GM23338 (cell line): ENCODE measurements around the gene ZBTB40. TPM values are rescaled to one million over a fixed set of nuclear protein-coding genes. Genes with fewer than 3 reads are reported as not detected.

ENCODE experiments used
- ATAC-seq: fragments of 200-7000 bp; cut with Tn5 transposase; 3 replicates; pipeline ENCODE4 v1.9.1; 2020
- DNase-seq: peaks from one replicate; pipeline ENCODE4 v3.0.0-alpha.2; 2015; ENCODE audit warnings: low spot score
- H2AFZ ChIP-seq: fragments of 200-600 bp; sonication (generic); 2 replicates; pipeline ENCODE4 v1.8.0; 2016; ENCODE audit warnings: antibody characterized with exemption, mild to moderate bottlenecking, moderate library complexity
- H3F3A ChIP-seq: fragments of 200-600 bp; sonication (generic); replicated peaks from 2 replicates; pipeline ENCODE4 v1.8.0; 2017; ENCODE audit warnings: antibody characterized with exemption, mixed run types, low read depth
- H3K27ac ChIP-seq: fragments of 200-600 bp; sonication (generic); 2 replicates; pipeline ENCODE4 v1.6.1; 2016; ENCODE audit warnings: low read depth
- H3K27me3 ChIP-seq: fragments of 200-600 bp; sonication (generic); 2 replicates; pipeline ENCODE4 v1.8.0; 2016; ENCODE audit warnings: mild to moderate bottlenecking, mixed run types, moderate library complexity; ENCODE audit not compliant: insufficient read depth
- H3K36me3 ChIP-seq: fragments of 200-600 bp; sonication (generic); 2 replicates; pipeline ENCODE4 v1.8.0; 2016; ENCODE audit warnings: mild to moderate bottlenecking; ENCODE audit not compliant: insufficient read depth
- H3K4me1 ChIP-seq: fragments of 200-600 bp; sonication (generic); 2 replicates; pipeline ENCODE4 v1.8.0; 2016; ENCODE audit warnings: mild to moderate bottlenecking, moderate library complexity; ENCODE audit not compliant: insufficient read depth
- H3K4me2 ChIP-seq: fragments of 200-600 bp; sonication (generic); 2 replicates; pipeline ENCODE4 v1.7.1; 2017; ENCODE audit warnings: mixed run types
- H3K4me3 ChIP-seq: fragments of 200-600 bp; sonication (generic); 2 replicates; pipeline ENCODE4 v1.6.1; 2016; ENCODE audit warnings: mixed run types
- H3K79me2 ChIP-seq: fragments of 200-600 bp; sonication (generic); replicated peaks from 2 replicates; pipeline ENCODE4 v1.8.0; 2017; ENCODE audit warnings: mild to moderate bottlenecking; ENCODE audit not compliant: insufficient read depth
- H3K9me2 ChIP-seq: fragments of 200-600 bp; sonication (generic); 2 replicates; pipeline ENCODE4 v1.8.0; 2017; ENCODE audit not compliant: insufficient read depth
- H4K20me1 ChIP-seq: fragments of 200-600 bp; sonication (generic); replicated peaks from 2 replicates; pipeline ENCODE4 v1.8.0; 2017; ENCODE audit warnings: mild to moderate bottlenecking; ENCODE audit not compliant: insufficient read depth
- H3K27ac Mint-ChIP-seq: 2 replicates; pipeline ENCODE4 v1.8.0; 2020; ENCODE audit warnings: inconsistent platforms, mild to moderate bottlenecking, moderate library complexity, mixed read lengths
- H3K27me3 Mint-ChIP-seq: 3 replicates; pipeline ENCODE4 v1.8.0; 2022; ENCODE audit warnings: low read depth, mild to moderate bottlenecking, moderate library complexity, mixed read lengths, inconsistent platforms; ENCODE audit not compliant: insufficient read depth, poor library complexity
- H3K36me3 Mint-ChIP-seq: 3 replicates; pipeline ENCODE4 v1.8.0; 2021; ENCODE audit warnings: low read depth, mild to moderate bottlenecking, inconsistent platforms, moderate library complexity, mixed read lengths
- H3K4me1 Mint-ChIP-seq: 3 replicates; pipeline ENCODE4 v1.8.0; 2020; ENCODE audit warnings: mild to moderate bottlenecking, inconsistent platforms, mixed read lengths
- H3K4me3 Mint-ChIP-seq: 3 replicates; pipeline ENCODE4 v1.8.0; 2021; ENCODE audit warnings: moderate library complexity, mild to moderate bottlenecking, inconsistent platforms, mixed read lengths
- H3K9me3 Mint-ChIP-seq: 3 replicates; pipeline ENCODE4 v1.8.0; 2020; ENCODE audit warnings: moderate library complexity, mild to moderate bottlenecking, inconsistent platforms, mixed read lengths
- CREB1 ChIP-seq: fragments of 250-450 bp; sonication (Bioruptor Pico); IDR thresholded peaks from 2 replicates; pipeline ENCODE4 v1.5.0; 2020; ENCODE audit warnings: low read depth, mild to moderate bottlenecking, moderate library complexity
- EZH2 ChIP-seq: fragments of 200-600 bp; sonication (generic); IDR thresholded peaks from one replicate; pipeline ENCODE4 v1.8.0; 2017; ENCODE audit warnings: antibody characterized with exemption, mild to moderate bottlenecking, low read depth; ENCODE audit not compliant: unreplicated experiment
- EZH2phosphoT487 ChIP-seq: fragments of 200-600 bp; sonication (generic); IDR thresholded peaks from one replicate; pipeline ENCODE4 v1.8.1; 2018; ENCODE audit warnings: antibody characterized with exemption; ENCODE audit not compliant: unreplicated experiment
- JUNB ChIP-seq: IDR thresholded peaks from one replicate; pipeline ENCODE4 v1.6.1; 2016; ENCODE audit warnings: antibody characterized with exemption; ENCODE audit not compliant: unreplicated experiment
- NANOG ChIP-seq: IDR thresholded peaks from 2 replicates; pipeline ENCODE4 v1.6.1; 2016; ENCODE audit warnings: antibody characterized with exemption, borderline replicate concordance
- POLR2AphosphoS5 ChIP-seq: IDR thresholded peaks from 2 replicates; pipeline ENCODE4 v1.6.1; 2016; ENCODE audit warnings: antibody characterized with exemption, low read depth
- STAT1 ChIP-seq: IDR thresholded peaks from one replicate; pipeline ENCODE4 v1.6.1; 2016; ENCODE audit warnings: antibody characterized with exemption; ENCODE audit not compliant: unreplicated experiment
- ZNF331 ChIP-seq: fragments of 250-450 bp; sonication (Bioruptor Pico); IDR thresholded peaks from 2 replicates; pipeline ENCODE4 v1.5.0; 2020; ENCODE audit warnings: low read depth, mild to moderate bottlenecking, moderate library complexity
- ZNF462 ChIP-seq: fragments of 250-450 bp; sonication (Bioruptor Pico); IDR thresholded peaks from 2 replicates; pipeline ENCODE4 v1.5.0; 2020; ENCODE audit warnings: mild to moderate bottlenecking, moderate library complexity
- polyA plus RNA-seq: library from polyadenylated mRNA; unstranded; fragments of >200 nt; fragmentation: Nextera tagmentation; extraction: Ambion mirVana; gene quantifications from 2 replicates; pipeline ENCODE4 v1.2.1, GENCODE V29; 2016
- total RNA-seq: library from RNA; depleted of rRNA; stranded (reverse); fragments of >200 nt; shearing (Covaris generic); gene quantifications from 2 replicates; pipeline ENCODE4 v1.2.3, GENCODE V29; 2014
- TF ChIP-seq, protein P1 (sequence below): IDR thresholded peaks from 2 replicates; pipeline ENCODE4 v1.6.1; 2016; ENCODE audit warnings: antibody characterized with exemption
- TF ChIP-seq, protein P2 (sequence below), 2 experiments: fragments of 200-600 bp in 1 of 2; sonication (generic) in 1 of 2; conservative IDR thresholded peaks; 2 replicates each; pipeline versions ENCODE4 v1.5.1 to v1.6.1; 2016 to 2017; ENCODE audit warnings: antibody characterized with exemption in 2 of 2, low read depth in 2 of 2, mild to moderate bottlenecking in 2 of 2, moderate library complexity in 1 of 2
- TF ChIP-seq, protein P3 (sequence below): IDR thresholded peaks from one replicate; pipeline ENCODE4 v1.6.1; 2018; ENCODE audit warnings: antibody characterized with exemption; ENCODE audit not compliant: unreplicated experiment

The ZBTB40 gene
- total and polyA plus RNA-seq, 2 experiments from 2014 or later, result 3.1 to 22.7 TPM

DNA sequence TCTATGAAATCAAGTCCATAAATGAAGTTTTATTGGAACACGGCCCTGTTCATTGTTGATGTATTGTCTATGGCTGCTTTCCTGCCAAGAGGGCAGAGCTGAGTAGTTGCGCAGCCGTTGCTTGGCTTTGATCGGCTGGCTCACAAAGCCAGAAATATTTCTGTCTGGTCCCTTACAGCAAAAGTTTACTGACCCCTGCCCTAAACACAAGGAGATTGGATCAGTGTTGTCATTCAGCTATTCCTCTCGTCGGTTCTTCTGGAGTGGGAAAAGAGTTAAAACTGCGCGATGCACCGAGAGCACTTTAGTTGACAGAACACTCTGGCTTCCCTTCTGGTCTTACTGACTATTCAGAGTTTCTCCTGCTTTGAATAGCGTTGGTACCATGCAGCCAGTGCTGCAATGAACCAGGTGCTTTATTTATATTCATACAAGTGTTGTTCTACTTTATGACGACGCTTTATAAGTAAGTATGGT is 868 bp downstream of the ZBTB40 start (continued):
- TF ChIP-seq, protein P1, sequence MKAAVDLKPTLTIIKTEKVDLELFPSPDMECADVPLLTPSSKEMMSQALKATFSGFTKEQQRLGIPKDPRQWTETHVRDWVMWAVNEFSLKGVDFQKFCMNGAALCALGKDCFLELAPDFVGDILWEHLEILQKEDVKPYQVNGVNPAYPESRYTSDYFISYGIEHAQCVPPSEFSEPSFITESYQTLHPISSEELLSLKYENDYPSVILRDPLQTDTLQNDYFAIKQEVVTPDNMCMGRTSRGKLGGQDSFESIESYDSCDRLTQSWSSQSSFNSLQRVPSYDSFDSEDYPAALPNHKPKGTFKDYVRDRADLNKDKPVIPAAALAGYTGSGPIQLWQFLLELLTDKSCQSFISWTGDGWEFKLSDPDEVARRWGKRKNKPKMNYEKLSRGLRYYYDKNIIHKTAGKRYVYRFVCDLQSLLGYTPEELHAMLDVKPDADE, result no peak
- TF ChIP-seq, protein P2, sequence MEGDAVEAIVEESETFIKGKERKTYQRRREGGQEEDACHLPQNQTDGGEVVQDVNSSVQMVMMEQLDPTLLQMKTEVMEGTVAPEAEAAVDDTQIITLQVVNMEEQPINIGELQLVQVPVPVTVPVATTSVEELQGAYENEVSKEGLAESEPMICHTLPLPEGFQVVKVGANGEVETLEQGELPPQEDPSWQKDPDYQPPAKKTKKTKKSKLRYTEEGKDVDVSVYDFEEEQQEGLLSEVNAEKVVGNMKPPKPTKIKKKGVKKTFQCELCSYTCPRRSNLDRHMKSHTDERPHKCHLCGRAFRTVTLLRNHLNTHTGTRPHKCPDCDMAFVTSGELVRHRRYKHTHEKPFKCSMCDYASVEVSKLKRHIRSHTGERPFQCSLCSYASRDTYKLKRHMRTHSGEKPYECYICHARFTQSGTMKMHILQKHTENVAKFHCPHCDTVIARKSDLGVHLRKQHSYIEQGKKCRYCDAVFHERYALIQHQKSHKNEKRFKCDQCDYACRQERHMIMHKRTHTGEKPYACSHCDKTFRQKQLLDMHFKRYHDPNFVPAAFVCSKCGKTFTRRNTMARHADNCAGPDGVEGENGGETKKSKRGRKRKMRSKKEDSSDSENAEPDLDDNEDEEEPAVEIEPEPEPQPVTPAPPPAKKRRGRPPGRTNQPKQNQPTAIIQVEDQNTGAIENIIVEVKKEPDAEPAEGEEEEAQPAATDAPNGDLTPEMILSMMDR (conservative IDR thresholded peaks at IDR 0.05; ENCODE audit: low read depth in 2 of 2), result no peak
- TF ChIP-seq EZH2phosphoT487 (no peak), JUNB (no peak), POLR2AphosphoS5 (no peak), STAT1 (no peak), CREB1 (CRISPR knock-in tag) (no peak), EZH2 (no peak)

GRCh38 chr1:22453181-22453580 is 1.5 kb downstream of the ZBTB40 start:
- H3K27me3 ChIP-seq, result no peaks in the 10 kb centered on the region
- TF ChIP-seq NANOG (no peak), ZNF331 (CRISPR knock-in tag) (no peak), STAT1 (no peak), ZNF462 (CRISPR knock-in tag) (no peak)
- TF ChIP-seq, protein P3, sequence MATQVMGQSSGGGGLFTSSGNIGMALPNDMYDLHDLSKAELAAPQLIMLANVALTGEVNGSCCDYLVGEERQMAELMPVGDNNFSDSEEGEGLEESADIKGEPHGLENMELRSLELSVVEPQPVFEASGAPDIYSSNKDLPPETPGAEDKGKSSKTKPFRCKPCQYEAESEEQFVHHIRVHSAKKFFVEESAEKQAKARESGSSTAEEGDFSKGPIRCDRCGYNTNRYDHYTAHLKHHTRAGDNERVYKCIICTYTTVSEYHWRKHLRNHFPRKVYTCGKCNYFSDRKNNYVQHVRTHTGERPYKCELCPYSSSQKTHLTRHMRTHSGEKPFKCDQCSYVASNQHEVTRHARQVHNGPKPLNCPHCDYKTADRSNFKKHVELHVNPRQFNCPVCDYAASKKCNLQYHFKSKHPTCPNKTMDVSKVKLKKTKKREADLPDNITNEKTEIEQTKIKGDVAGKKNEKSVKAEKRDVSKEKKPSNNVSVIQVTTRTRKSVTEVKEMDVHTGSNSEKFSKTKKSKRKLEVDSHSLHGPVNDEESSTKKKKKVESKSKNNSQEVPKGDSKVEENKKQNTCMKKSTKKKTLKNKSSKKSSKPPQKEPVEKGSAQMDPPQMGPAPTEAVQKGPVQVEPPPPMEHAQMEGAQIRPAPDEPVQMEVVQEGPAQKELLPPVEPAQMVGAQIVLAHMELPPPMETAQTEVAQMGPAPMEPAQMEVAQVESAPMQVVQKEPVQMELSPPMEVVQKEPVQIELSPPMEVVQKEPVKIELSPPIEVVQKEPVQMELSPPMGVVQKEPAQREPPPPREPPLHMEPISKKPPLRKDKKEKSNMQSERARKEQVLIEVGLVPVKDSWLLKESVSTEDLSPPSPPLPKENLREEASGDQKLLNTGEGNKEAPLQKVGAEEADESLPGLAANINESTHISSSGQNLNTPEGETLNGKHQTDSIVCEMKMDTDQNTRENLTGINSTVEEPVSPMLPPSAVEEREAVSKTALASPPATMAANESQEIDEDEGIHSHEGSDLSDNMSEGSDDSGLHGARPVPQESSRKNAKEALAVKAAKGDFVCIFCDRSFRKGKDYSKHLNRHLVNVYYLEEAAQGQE, result no peak
- TF ChIP-seq, protein P1, result no peak

More at GRCh38 chr1:22453181-22453580, 1.5 kb downstream of the ZBTB40 start:
- Histone ChIP-seq H3K36me3 (no peaks in the 10 kb centered on the region), H3K27ac (no peak overlapping the region), H3K4me2 (peak overlapping the region; percentile 73), H4K20me1 (no peaks in the 10 kb centered on the region), H3K79me2 (peaks cover 54% of the 10 kb centered on the region), H3K9me2 (no peaks in the 10 kb centered on the region), H2AFZ (no peak overlapping the region), H3K4me1 (peaks cover 17% of the 10 kb centered on the region), H3F3A (peaks cover 9% of the 10 kb centered on the region), H3K4me3 (peak overlapping the region; percentile 87; the same call in 1 of the 2 replicates)
- peaks cover 16% of the 10 kb centered on the region for H3K4me1 Mint-ChIP-seq
- ATAC-seq (no peak), DNase-seq (no peak)
- H3K27ac Mint-ChIP-seq, result no peak overlapping the region
- peak overlapping the region; percentile 84 for H3K4me3 Mint-ChIP-seq
- H3K27me3 Mint-ChIP-seq, result peaks cover 1% of the 10 kb centered on the region
- no peaks in the 10 kb centered on the region for H3K9me3 Mint-ChIP-seq
- no peaks in the 10 kb centered on the region; the same call in 2 of the 3 replicates for H3K36me3 Mint-ChIP-seq
